Gastrocnemius medialis (tissue), 4 donors: Measurements from ENCODE around the gene TTLL5. TPM values are rescaled to one million over a fixed set of nuclear protein-coding genes. Genes with fewer than 3 reads are reported as not detected.

Source experiments
- ATAC-seq, 2 donors: fragments of 150-250 bp; one replicate each; pipeline ENCODE4 v1.9.1; 2016
- DNase-seq, 2 donors: peaks; one replicate each; pipeline ENCODE4 v3.0.0-alpha.2; 2019
- H3K27ac ChIP-seq, 4 donors: fragments of 200-600 bp; sonication (generic); 1 replicate in 1 of 4; 2 replicates in 3 of 4; pipeline ENCODE4 v1.5.1; 2016 to 2018; ENCODE audit warnings: mild to moderate bottlenecking in 2 of 4, moderate library complexity in 1 of 4
- H3K27me3 ChIP-seq, 3 donors: fragments of 200-600 bp; sonication (generic) in 2 of 3; 1 replicate in 1 of 3; 2 replicates in 2 of 3; pipeline versions ENCODE4 v1.5.1 to v1.6.0; 2016 to 2019; ENCODE audit warnings: mild to moderate bottlenecking in 1 of 3, moderate library complexity in 1 of 3
- H3K36me3 ChIP-seq, 2 donors: fragments of 200-600 bp; sonication (generic) in 1 of 2; one replicate each; pipeline ENCODE4 v1.5.1; 2017 to 2018
- H3K4me1 ChIP-seq, 2 donors: fragments of 200-600 bp; sonication (generic) in 1 of 2; one replicate each; pipeline ENCODE4 v1.5.1; 2016 to 2017; ENCODE audit warnings: mild to moderate bottlenecking in 2 of 2
- H3K4me3 ChIP-seq, 4 donors: fragments of 200-600 bp; sonication (generic) in 3 of 4; 1 replicate in 1 of 4; 2 replicates in 3 of 4; pipeline ENCODE4 v1.5.1; 2016 to 2019; ENCODE audit warnings: mild to moderate bottlenecking in 2 of 4
- H3K9me3 ChIP-seq, 3 donors: fragments of 200-600 bp; sonication (generic) in 2 of 3; 1 replicate in 1 of 3; 2 replicates in 2 of 3; pipeline ENCODE4 v1.5.1; 2016 to 2019
- POLR2A ChIP-seq, 2 donors: fragments of 450-650 bp; IDR thresholded peaks; one replicate each; pipeline ENCODE4 v1.6.1; 2017; ENCODE audit warnings: antibody characterized with exemption in 2 of 2, mild to moderate bottlenecking in 2 of 2, moderate library complexity in 2 of 2
- in situ Hi-C, 4 donors: fragments of 200-750 bp; cut with MboI; loops; one replicate each; pipeline versions ENCODE4 v1.15.0 to v1.8.0; 2017; ENCODE audit warnings: low sequenced_read_pairs in 4 of 4
- intact Hi-C: fragments of 100-400 bp; cut with DNase I; formaldehyde crosslinking; loops from one replicate; pipeline ENCODE4 v1.15.1; 2023; ENCODE audit warnings: low total_unique reads
- total RNA-seq, 4 donors: library from RNA; depleted of rRNA; stranded (reverse); fragments of >200 nt; gene quantifications; one replicate each; pipeline versions ENCODE4 v1.1.0 to v1.2.3, GENCODE V29; 2016
- TF ChIP-seq, protein P1 (sequence below), 5 experiments: fragments of 450-650 bp in 3 of 5; fragments of 200-600 bp in 2 of 5; sonication (generic) in 2 of 5; IDR thresholded peaks in 4 of 5; conservative IDR thresholded peaks in 1 of 5; 1 replicate in 4 of 5; 2 replicates in 1 of 5; pipeline ENCODE4 v1.5.1; 2016 to 2019; ENCODE audit warnings: antibody characterized with exemption in 5 of 5, mild to moderate bottlenecking in 3 of 5, moderate library complexity in 3 of 5

Gene TTLL5
- total RNA-seq, 4 donors from 2014 or later = 9.1 to 36.0 (median 16.4) TPM

DNA sequence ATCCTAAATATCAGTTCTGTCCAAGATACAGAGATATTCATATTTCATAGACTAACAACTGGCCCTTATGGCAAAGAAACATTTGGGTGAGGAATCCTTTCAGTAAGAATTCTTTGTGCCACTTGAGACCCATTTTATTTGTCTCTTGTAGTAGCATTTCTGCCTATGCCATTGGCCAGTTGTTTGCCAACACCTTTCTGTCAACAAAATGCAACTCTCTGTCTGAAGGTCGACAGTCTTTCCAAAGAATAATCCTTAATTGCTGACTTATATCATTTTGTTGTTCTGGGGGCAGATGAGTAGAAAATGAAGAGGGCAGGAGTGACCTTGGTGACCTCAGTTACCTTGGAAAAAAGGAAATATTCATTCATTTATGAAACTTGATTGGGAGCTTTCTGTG is 335.4 kb downstream of the TTLL5 start:
- intact Hi-C loops = no loop called here
- Histone ChIP-seq H3K27ac (peak overlapping the region in 1 of 4 donors; percentile 74), H3K9me3 (no peaks in the 10 kb centered on the region), H3K4me3 (no peak overlapping the region), H3K4me1 (peaks cover 21 to 34% of the 10 kb centered on the region in 2 donors), H3K36me3 (peaks cover 0 to 5% of the 10 kb centered on the region in 2 donors), H3K27me3 (no peaks in the 10 kb centered on the region)
- no peak for DNase-seq
- ATAC-seq = no peak
- in situ Hi-C loops = no loop called here
- no peak for TF ChIP-seq POLR2A (IDR thresholded peaks at IDR 0.05)
- TF ChIP-seq, protein P1, sequence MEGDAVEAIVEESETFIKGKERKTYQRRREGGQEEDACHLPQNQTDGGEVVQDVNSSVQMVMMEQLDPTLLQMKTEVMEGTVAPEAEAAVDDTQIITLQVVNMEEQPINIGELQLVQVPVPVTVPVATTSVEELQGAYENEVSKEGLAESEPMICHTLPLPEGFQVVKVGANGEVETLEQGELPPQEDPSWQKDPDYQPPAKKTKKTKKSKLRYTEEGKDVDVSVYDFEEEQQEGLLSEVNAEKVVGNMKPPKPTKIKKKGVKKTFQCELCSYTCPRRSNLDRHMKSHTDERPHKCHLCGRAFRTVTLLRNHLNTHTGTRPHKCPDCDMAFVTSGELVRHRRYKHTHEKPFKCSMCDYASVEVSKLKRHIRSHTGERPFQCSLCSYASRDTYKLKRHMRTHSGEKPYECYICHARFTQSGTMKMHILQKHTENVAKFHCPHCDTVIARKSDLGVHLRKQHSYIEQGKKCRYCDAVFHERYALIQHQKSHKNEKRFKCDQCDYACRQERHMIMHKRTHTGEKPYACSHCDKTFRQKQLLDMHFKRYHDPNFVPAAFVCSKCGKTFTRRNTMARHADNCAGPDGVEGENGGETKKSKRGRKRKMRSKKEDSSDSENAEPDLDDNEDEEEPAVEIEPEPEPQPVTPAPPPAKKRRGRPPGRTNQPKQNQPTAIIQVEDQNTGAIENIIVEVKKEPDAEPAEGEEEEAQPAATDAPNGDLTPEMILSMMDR (IDR thresholded peaks at IDR 0.05 in 4 of 5, conservative IDR thresholded peaks at IDR 0.05 in 1 of 5) = no peak

DNA sequence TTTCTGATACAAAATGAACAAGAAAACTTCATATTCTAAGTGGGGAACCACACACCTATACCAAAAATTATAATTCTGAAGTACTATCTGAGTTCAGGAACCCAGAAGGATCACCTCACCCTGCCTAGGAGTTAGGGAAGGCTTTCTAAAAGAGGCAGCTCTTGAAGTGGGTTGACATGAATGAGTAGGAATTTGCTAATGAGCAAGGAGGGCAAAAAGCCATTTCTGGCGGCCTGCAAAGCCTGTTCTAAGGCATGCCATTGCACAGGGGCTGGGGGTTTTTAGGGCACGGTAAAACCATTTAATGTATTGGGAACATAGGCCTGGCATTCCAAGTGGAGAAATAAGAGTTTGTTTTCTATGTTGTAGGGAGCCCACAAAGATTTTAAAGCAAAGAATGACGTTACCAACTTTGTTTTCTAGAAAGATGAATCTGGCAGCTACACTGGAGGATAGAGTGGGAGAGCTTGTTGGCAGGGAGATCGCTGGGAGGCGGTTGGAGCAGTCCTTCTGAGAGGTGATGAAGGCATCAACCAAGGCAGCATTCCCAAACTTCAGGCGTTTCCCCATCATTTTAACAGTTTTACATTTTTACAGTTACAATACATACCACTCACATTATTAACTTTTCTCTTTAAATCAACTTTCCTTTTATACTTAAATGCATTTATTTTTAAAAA is 338.6 kb downstream of the TTLL5 start:
- Histone ChIP-seq H3K36me3 (peaks cover 0 to 18% of the 10 kb centered on the region in 2 donors), H3K27me3 (no peaks in the 10 kb centered on the region), H3K4me1 (peaks cover 15 to 21% of the 10 kb centered on the region in 2 donors), H3K27ac (no peak overlapping the region), H3K9me3 (no peaks in the 10 kb centered on the region), H3K4me3 (no peak overlapping the region)
- TF ChIP-seq POLR2A (IDR thresholded peaks at IDR 0.05) = no peak
- TF ChIP-seq, protein P1 (IDR thresholded peaks at IDR 0.05 in 4 of 5, conservative IDR thresholded peaks at IDR 0.05 in 1 of 5) = no peak
- ATAC-seq (no peak), DNase-seq (no peak)
- in situ Hi-C loops = no loop called here
- intact Hi-C loops = no loop called here

DNA sequence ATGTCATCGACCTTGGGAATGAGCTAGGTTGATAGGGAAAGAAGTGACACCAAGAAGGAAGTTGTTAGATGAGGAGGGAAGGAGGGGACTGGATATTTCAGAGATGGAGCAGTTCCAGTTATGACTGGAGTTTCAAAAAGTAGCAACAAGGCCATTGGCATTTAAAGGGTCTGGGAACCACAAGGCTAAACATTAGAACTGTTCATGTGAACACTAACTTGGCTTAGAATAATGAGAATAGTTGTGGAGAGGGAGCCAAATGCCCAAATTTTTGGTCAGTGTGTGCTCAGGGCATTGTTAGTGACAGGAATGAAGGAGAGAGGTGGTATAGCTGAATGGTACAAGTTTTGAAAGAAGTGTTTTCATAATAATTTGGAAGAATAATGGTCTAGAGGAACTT is 341.3 kb downstream of the TTLL5 start:
- Histone ChIP-seq H3K27ac (no peak overlapping the region), H3K4me1 (no peaks in the 10 kb centered on the region), H3K27me3 (no peaks in the 10 kb centered on the region), H3K36me3 (peaks cover 0 to 33% of the 10 kb centered on the region in 2 donors), H3K9me3 (no peaks in the 10 kb centered on the region), H3K4me3 (no peak overlapping the region)
- ATAC-seq (no peak), DNase-seq (no peak)
- TF ChIP-seq, protein P1 (IDR thresholded peaks at IDR 0.05 in 4 of 5, conservative IDR thresholded peaks at IDR 0.05 in 1 of 5) = no peak
- TF ChIP-seq POLR2A (IDR thresholded peaks at IDR 0.05) = no peak
- intact Hi-C loops = no loop called here
- in situ Hi-C loops = no loop called here

Other genes with a start within 250 kb of the TTLL5 start
- 10 to 100 TPM; 17.3 to 80.2 (median 31.7) TPM for gene JDP2, start 233.2 kb upstream of the TTLL5 start, total RNA-seq
- 1 to 10 TPM in 2 of 4 donors, under 1 TPM in 2; 0.36 to 5.2 (median 1.1) TPM for gene BATF, start 138.8 kb upstream of the TTLL5 start, total RNA-seq
- 10 to 100 TPM in 3 of 4 donors, 1 to 10 TPM in 1; 5.1 to 65.5 (median 14.5) TPM for gene FLVCR2, start 82.6 kb upstream of the TTLL5 start, total RNA-seq
- 1 to 10 TPM; 3.7 to 6.4 (median 4.7) TPM for gene ERG28, start 370 bp upstream of the TTLL5 start, total RNA-seq